ENCODE results near the gene DACT3.

DNA sequence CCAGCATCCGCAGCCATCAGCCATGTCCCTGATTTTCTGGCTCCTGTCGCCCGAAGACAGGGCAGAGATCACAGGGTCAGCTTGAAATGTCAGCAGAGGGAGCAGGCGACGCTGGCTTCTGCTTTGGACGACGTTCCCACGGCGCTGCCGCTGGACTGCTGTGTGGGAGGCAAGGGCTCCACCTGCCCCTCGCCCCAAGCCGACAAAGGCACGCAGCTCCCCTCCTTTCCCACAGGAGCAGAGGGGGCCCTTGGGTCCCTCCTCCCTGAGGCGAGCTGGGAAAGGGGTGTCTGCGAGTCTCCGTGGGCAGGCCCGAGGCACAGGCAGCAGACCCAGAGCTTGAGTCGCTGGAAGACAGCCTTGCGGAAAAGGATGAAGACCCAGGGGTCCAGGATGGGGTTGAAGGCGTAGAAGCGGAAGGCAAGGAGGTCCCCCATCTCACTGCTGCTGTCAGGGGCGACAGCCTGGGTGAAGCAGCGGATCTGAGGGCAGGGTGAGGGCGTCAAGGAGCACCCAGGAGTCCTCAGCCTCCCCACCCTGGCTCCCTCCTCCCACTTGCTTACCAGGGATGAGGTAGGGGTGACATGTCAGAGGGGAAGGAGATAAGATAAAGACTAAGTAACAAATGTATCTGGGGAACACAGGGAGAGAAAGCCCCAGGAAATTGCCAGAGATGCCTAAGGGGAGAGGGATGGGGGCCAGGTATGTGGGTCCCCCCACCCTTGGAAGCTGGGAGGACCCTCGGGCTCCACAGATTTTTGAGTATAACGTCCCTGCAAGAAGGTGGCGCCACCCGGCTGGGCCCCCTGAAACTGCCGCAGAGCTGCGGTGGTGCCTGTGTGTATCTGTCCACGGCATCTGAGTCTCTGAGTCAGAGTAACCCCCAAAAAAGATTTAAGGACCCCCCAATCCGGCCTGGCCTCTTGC lies 39.5 kb downstream of the DACT3 start:
- TF ChIP-seq, protein P1, sequence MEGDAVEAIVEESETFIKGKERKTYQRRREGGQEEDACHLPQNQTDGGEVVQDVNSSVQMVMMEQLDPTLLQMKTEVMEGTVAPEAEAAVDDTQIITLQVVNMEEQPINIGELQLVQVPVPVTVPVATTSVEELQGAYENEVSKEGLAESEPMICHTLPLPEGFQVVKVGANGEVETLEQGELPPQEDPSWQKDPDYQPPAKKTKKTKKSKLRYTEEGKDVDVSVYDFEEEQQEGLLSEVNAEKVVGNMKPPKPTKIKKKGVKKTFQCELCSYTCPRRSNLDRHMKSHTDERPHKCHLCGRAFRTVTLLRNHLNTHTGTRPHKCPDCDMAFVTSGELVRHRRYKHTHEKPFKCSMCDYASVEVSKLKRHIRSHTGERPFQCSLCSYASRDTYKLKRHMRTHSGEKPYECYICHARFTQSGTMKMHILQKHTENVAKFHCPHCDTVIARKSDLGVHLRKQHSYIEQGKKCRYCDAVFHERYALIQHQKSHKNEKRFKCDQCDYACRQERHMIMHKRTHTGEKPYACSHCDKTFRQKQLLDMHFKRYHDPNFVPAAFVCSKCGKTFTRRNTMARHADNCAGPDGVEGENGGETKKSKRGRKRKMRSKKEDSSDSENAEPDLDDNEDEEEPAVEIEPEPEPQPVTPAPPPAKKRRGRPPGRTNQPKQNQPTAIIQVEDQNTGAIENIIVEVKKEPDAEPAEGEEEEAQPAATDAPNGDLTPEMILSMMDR (IDR thresholded peaks at IDR 0.05), result no peak
- TF ChIP-seq EP300 (IDR thresholded peaks at IDR 0.05) (no peak), POLR2A (IDR thresholded peaks at IDR 0.05) (no peak)

Measured in upper lobe of left lung (tissue), 4 donors.